HG03045 (cell line): ENCODE data around the gene ECE1.

Experiments
- ATAC-seq: cut with Tn5 transposase; IDR thresholded peaks from one replicate; pipeline ENCODE4 v1.9.1; 2021; ENCODE audit warnings: mild to moderate bottlenecking, moderate library complexity; ENCODE audit not compliant: unreplicated experiment

The ECE1 gene

GRCh38 chr1:21269461-21270085 lies 20.7 kb downstream of the ECE1 start:
- no peak for ATAC-seq

- no peak for ATAC-seq
These were observed 21.7 kb downstream of the ECE1 start for GRCh38 chr1:21268281-21269239.

GRCh38 chr1:21267191-21268077 lies 22.8 kb downstream of the ECE1 start:
- no peak for ATAC-seq

- ATAC-seq = no peak
These were observed 24.0 kb downstream of the ECE1 start for GRCh38 chr1:21266119-21266774.

GRCh38 chr1:21265644-21266043 lies 24.6 kb downstream of the ECE1 start:
- ATAC-seq = no peak

GRCh38 chr1:21264898-21265297 lies 25.4 kb downstream of the ECE1 start:
- ATAC-seq = no peak

GRCh38 chr1:21263653-21264225 lies 26.5 kb downstream of the ECE1 start:
- no peak for ATAC-seq

GRCh38 chr1:21263052-21263429 lies 27.2 kb downstream of the ECE1 start:
- ATAC-seq = no peak

- no peak for ATAC-seq
These were observed 27.8 kb downstream of the ECE1 start for GRCh38 chr1:21262293-21263051.

- ATAC-seq = no peak
These were observed 28.5 kb downstream of the ECE1 start for GRCh38 chr1:21261551-21262292.

GRCh38 chr1:21260405-21261125 lies 29.7 kb downstream of the ECE1 start:
- ATAC-seq = no peak

GRCh38 chr1:21259316-21260076 lies 30.8 kb downstream of the ECE1 start:
- ATAC-seq = no peak

GRCh38 chr1:21258331-21259134 lies 31.7 kb downstream of the ECE1 start:
- no peak for ATAC-seq

GRCh38 chr1:21257431-21258135 lies 32.7 kb downstream of the ECE1 start:
- no peak for ATAC-seq

GRCh38 chr1:21256776-21257175 lies 33.5 kb downstream of the ECE1 start:
- no peak for ATAC-seq

GRCh38 chr1:21255943-21256320 lies 34.3 kb downstream of the ECE1 start:
- no peak for ATAC-seq
